ENCODE measurements around the gene MS4A4E.
"Not testable (repeated sequence)": the region's sequence is repeated elsewhere in the genome, so short reads cannot be mapped to it uniquely, and the experiment has no call there.

Gene MS4A4E

DNA sequence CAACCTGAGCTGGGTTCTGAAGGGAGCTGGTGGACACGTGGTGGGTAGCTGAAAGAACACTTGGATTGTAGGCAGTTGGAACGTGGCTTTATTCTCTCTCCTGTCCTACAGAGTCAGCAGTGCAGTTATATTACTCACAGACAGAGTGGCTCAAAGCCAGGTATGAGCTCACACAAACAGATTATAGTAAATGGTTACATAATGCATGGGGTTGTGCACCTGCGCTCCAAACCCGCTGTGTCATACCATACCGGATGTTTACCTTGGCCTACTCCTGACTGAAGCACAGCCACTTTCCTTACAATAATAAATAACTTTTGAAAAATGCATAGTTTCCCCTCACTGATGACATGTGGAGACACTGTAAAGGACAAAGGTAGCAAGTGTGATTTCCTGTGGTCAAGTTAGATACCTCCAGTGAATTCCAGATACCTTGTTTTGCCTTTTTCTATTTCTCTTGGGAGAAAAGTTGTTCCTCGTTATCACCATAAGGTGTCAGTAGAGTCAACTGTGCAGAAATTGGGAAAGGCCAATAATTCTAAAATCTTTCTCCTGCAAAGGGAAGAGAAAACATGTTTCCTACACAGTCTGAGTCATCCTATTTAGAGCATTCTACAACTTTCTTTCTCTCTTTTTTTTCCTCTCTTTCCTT, 73.5 kb downstream of the MS4A4E start:
- DNase-seq, result peak; percentile 32 to 42

DNA sequence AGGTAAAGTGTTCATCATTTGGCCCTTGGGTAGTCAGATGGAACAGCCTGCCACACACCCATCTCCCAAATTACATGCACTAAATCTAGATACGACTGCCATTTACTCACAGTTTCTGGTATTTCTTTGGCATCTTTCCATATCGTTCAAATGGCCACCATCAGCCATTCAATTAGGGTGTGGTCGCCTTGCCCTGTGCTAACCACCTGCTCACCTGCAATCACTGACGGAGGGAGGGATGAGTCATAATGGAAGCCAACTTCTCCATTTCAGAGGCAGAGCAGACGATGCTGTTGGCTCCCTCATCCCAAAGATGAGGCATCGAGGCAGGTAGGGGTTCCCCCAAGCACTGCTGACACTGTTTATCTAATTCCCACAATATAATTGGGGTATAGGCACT, 74.6 kb downstream of the MS4A4E start:
- DNase-seq, result no peak

DNA sequence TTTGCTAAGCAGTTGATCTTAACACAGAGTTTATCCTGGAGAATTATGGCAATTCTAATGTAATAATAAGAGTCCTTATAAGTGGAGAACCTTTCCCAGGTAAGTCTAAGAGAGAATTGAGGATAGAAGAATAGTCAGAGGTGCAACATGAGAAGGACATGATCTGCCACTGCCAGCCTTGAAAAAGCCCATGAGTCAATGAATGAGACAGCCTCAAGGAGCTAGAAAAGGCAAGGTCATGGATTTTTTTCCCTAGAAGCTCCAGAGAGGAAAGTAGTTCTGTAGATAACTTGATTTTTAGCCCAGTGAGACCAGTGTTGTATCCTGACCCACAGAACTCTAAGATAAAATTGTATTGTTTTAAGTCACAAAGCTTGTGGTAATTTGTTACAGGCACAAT, 77.0 kb downstream of the MS4A4E start:
- no peak for DNase-seq

DNA sequence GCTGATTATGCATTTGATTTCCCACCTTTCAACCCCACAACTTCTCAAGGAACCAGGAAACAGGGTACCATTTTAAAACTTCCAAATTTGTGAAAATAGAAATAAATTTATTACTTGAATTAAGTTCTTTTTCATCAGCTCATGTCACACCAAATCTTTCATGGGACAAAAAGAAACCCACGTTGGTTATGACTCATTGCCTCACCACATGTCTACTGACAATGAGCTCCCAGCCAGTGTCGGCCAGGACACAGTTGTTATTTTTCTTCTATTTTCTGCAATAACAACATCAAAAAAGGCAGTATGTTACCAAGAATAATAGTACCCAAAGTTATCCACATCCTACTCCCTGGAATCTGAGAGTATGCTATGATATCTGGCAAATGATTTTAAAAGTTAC, 77.4 kb downstream of the MS4A4E start:
- DNase-seq, result no peak

DNA sequence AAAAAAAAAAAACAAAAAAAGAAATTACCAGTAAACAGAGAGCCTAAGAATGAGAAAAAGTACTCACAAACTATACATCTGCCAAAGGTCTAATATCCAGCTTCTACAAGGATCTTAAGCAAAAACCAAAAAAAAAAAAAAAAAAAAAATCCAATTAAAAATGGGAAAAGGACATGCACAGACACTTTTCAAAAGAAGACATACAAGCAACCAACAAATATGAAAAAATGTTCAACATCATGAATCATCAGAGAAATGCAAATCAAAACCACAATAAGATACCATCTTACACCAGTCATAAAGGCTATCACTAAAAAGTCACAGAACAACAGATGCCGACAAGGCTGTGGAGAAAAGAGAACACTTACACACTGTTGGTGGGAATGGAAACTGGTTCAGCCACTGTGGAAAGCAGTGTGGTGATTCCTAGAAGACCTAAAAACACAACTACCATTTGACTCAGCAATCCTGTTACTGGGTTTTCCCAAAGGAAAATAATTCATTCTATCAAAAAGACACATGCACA, 78.3 kb downstream of the MS4A4E start:
- no peak for DNase-seq

DNA sequence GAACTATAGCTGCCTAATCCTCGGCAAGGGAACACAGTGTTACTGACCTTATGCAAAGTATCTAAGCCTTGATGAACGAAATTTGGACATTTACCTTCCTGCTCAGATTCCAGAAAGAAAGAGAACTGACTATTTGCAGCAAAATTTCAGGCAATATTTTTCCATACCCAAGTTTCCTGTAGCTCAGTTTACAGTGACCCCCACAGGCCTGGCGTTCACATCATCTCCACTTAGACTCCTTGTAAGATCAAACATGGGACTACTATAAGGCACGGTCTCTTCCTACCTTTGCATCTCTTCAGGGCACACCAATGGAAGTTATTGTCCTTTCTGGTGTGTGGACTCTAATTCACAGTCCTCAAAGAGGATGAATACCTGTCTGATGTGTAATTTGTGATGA, 81.2 kb downstream of the MS4A4E start:
- DNase-seq, result no peak

DNA sequence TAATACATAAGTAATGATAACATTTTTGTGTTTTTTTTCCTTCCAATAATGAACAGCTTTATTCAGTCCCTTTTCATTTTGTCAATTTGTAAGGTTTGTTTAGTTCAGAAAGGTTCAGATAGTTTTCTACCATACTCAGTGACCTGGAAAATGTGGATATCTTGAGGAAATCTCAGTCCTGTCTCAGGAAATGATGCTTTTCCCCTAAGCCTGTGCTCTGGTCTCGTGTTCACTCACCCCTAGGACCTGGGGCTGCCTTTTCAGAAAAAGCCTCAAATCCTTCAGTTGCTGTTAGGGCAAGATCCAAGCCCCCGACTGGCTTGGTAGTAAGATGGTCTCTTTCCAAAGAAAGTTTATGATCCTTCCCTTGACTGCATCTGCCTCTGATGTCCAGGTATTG, 81.8 kb downstream of the MS4A4E start:
- DNase-seq, result no peak

DNA sequence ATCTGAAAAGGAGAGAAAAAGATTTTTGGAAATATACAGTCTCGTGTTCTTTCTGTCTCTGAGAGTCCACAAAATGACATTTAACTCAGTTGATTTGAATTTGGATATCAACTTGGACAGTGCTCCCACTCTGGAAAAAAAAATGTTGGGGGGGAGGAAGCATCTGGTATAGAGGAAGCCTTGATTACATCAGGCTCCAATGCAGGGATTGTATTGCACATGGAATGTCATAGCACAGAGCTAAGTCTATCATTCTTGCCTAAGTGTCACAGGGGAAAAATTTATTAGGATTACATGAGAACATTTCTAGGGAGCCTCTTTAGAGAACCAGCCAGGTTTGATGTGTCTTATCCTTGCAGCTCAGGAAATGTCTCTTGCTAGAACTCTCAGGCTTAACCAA, 83.1 kb downstream of the MS4A4E start:
- DNase-seq, result no peak

DNA sequence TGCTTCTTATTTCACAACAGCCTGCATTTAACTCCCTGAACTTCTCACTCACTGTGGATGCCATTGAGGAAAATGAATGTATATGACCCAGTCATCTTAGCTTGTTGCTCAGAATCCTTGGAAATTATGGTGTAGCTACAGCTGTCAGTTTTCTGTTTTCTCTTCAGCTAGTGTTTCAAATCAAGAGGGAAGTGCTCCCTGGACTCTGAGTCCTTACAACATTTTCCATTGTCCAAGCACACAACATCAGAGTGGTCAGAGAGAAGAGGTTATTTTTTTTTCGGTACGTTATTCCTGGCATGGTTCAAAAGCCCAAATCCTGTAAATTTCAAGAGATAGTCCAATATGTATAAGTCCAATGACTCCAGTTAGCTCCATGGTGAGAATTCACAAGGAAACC, 83.7 kb downstream of the MS4A4E start:
- no peak for DNase-seq

DNA sequence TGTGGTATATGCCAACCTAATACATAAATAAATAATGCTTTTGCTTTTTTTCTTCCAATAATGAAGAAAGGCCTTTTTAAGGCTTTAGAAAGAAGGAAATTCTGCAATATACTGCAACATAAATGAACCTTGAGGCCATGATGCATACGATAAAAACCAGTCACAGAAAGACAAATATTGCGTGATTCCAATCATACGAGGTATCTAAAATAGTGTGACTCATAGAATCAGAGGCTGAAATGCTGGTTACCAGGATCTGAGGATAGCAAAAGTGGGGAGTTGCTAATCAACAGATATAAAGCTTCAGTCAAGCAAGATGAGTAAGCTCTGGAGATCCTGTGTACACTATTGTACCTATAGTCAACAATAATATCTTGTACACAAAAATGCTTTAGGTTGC, 84.3 kb downstream of the MS4A4E start:
- DNase-seq, result no peak

DNA sequence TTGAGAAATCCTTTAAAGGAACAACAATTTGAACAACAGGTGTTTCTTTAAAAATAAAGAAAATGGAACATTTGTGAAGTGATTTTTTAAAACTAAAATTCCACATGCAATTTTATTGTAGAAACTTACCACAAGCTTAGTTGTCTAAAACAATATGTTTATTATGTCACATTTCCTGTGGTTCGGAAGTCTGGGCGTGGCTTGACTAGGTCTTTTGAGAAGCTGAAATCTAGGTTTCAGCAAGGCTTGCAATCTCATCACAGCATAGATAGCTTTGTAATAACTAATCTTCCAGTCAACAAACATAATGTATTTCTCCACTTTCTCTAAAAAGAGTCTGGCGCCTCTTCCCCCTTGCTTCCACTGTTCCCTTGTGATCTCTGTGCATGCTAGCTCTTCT, 87.0 kb downstream of the MS4A4E start:
- DNase-seq, result no peak

DNA sequence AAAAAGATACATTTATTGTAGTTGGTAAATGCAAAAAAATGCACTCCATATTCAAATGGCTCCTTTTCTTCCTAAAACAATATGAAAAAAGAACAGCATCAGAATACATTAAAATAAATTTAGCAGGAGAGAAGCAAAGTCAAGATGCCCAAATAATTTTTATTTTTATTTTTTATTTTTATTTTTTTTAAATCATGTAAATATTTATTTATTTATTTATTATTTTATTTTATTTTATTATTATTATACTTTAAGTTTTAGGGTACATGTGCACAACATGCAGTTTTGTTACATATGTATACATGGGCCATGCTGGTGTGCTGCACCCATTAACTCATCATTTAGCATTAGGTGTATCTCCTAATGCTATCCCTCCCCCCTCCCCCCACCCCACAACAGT, 90.2 kb downstream of the MS4A4E start:
- not testable (repeated sequence) for DNase-seq

DNA sequence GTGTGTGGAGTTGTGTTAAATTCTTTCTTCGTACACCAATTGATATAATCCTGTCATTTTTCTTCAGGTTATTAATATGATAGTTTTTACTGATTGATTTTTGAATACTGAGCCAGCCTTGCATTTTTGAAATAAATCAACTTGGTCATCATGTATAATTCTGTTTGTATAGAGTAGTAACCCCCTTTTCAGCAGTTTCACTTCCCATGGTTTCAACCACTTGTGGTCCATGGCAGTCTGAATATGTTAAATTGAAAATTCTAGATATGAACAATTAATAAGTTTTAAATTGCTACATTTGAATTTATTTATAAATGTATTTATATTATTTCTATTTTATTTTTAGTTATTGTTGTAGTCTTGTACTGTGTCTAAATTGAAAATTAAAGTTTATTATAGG, 92.7 kb downstream of the MS4A4E start:
- DNase-seq, result no peak
